ENCODE measurements around the gene LSM14B.
"Not testable (repeated sequence)": the region's sequence is repeated elsewhere in the genome, so short reads cannot be mapped to it uniquely, and the experiment has no call there.

LSM14B gene

GRCh38 chr20:62121776-62122653 is at the start of gene LSM14B:
LSM14B (plus strand) TSS chr20:62122475; CDS start chr20:62122667, 192 bp downstream.
- DNase-seq (ENCODE audit: extremely low read depth in 1 of 2, low read depth in 1 of 2) = peak; percentile 90 to 98

GRCh38 chr20:62073323-62073722 is 49.0 kb upstream of the LSM14B start:
- DNase-seq (ENCODE audit: extremely low read depth in 1 of 2, low read depth in 1 of 2) = no peak

GRCh38 chr20:62079166-62079565 is 43.1 kb upstream of the LSM14B start:
- no peak for DNase-seq (ENCODE audit: extremely low read depth in 1 of 2, low read depth in 1 of 2)

- DNase-seq (ENCODE audit: extremely low read depth in 1 of 2, low read depth in 1 of 2) = no peak
Observed at GRCh38 chr20:62080249-62080990, 41.9 kb upstream of the LSM14B start.

- no peak for DNase-seq (ENCODE audit: extremely low read depth in 1 of 2, low read depth in 1 of 2)
Observed at GRCh38 chr20:62083312-62083711, 39.0 kb upstream of the LSM14B start.

- not testable (repeated sequence) for DNase-seq (ENCODE audit: extremely low read depth in 1 of 2, low read depth in 1 of 2)
Observed at GRCh38 chr20:62084224-62084623, 38.1 kb upstream of the LSM14B start.

- DNase-seq (ENCODE audit: extremely low read depth in 1 of 2, low read depth in 1 of 2) = no peak
Observed at GRCh38 chr20:62085206-62085605, 37.1 kb upstream of the LSM14B start.

GRCh38 chr20:62087227-62087626 is 35.0 kb upstream of the LSM14B start:
- DNase-seq (ENCODE audit: extremely low read depth in 1 of 2, low read depth in 1 of 2) = no peak

- DNase-seq (ENCODE audit: extremely low read depth in 1 of 2, low read depth in 1 of 2) = no peak
Observed at GRCh38 chr20:62087632-62088031, 34.6 kb upstream of the LSM14B start.

- no peak for DNase-seq (ENCODE audit: extremely low read depth in 1 of 2, low read depth in 1 of 2)
Observed at GRCh38 chr20:62088258-62089127, 33.8 kb upstream of the LSM14B start.

GRCh38 chr20:62089393-62089792 is 32.9 kb upstream of the LSM14B start:
- no peak for DNase-seq (ENCODE audit: extremely low read depth in 1 of 2, low read depth in 1 of 2)

- DNase-seq (ENCODE audit: extremely low read depth in 1 of 2, low read depth in 1 of 2) = no peak
Observed at GRCh38 chr20:62096421-62097380, 25.6 kb upstream of the LSM14B start.

GRCh38 chr20:62097881-62098407 is 24.3 kb upstream of the LSM14B start:
- no peak for DNase-seq (ENCODE audit: extremely low read depth in 1 of 2, low read depth in 1 of 2)

- no peak for DNase-seq (ENCODE audit: extremely low read depth in 1 of 2, low read depth in 1 of 2)
Observed at GRCh38 chr20:62101078-62101477, 21.2 kb upstream of the LSM14B start.

- DNase-seq (ENCODE audit: extremely low read depth in 1 of 2, low read depth in 1 of 2) = no peak
Observed at GRCh38 chr20:62103508-62104233, 18.6 kb upstream of the LSM14B start.

GRCh38 chr20:62104234-62104789 is 18.0 kb upstream of the LSM14B start:
- DNase-seq (ENCODE audit: extremely low read depth in 1 of 2, low read depth in 1 of 2) = no peak

GRCh38 chr20:62104791-62105345 is 17.4 kb upstream of the LSM14B start:
- DNase-seq (ENCODE audit: extremely low read depth in 1 of 2, low read depth in 1 of 2) = no peak

- no peak for DNase-seq (ENCODE audit: extremely low read depth in 1 of 2, low read depth in 1 of 2)
Observed at GRCh38 chr20:62105592-62105991, 16.7 kb upstream of the LSM14B start.

Data from stimulated activated CD8-positive, alpha-beta memory T cell treated with anti-CD3 and anti-CD28 coated beads, Interleukin-7, amount 100 ng/mL, for 48 hours (primary cell).